Measurements from ENCODE around the gene TRAPPC4.
"Not testable (repeated sequence)": the region's sequence is repeated elsewhere in the genome, so short reads cannot be mapped to it uniquely, and the experiment has no call there.

Gene TRAPPC4

DNA sequence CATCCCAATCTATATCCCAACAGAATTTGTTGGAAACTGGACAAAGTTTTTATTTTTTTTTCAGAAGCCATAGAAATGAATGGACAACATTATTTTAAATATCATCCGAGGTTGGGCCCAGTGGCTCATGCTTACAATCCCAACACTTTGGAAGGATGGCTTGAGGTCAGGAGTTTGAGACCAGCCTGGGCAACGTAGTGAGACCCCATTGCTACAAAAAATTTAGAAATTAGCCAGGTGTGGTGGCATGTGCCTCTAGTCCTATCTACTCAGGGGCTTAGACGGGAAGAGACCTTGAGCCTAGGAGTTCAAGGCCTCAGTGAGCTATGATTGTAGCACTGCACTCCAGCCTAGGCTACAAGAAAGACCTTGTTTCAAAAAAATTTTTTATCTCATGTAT lies 16.2 kb downstream of the TRAPPC4 start:
- no peak for DNase-seq

DNA sequence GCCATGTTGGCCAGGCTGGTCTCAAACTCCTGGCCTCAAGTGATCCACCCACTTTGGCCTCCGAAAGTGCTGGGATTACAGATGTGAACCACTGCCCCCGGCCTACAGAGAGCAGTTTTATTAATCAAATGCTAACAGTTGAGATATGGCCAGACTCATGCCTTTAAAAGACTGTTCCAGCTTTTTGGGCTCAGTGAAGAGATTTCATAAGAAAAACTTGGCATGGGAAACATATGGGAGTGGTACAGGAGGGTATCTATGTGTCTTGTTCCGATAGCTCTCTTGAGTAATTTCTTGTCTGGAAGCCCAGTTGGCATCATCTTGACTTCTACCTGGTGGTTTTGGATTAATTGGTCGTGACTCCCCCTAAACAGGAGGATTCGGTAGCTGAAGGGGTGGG lies 20.3 kb downstream of the TRAPPC4 start:
- no peak for DNase-seq

DNA sequence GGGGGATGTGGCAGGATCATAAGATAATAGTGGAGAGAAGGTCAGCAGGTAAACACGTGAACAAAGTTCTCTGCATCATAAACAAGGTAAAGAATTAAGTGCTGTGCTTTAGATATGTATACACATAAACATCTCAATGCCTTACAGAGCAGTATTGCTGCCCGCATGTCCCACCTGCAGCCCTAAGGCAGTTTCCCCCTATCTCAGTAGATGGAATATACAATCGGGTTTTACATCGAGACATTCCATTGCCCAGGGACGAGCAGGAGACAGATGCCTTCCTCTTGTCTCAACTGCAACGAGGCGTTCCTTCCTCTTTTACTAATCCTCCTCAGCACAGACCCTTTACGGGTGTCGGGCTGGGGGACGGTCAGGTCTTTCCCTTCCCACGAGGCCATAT lies 20.9 kb downstream of the TRAPPC4 start:
- not testable (repeated sequence) for DNase-seq

DNA sequence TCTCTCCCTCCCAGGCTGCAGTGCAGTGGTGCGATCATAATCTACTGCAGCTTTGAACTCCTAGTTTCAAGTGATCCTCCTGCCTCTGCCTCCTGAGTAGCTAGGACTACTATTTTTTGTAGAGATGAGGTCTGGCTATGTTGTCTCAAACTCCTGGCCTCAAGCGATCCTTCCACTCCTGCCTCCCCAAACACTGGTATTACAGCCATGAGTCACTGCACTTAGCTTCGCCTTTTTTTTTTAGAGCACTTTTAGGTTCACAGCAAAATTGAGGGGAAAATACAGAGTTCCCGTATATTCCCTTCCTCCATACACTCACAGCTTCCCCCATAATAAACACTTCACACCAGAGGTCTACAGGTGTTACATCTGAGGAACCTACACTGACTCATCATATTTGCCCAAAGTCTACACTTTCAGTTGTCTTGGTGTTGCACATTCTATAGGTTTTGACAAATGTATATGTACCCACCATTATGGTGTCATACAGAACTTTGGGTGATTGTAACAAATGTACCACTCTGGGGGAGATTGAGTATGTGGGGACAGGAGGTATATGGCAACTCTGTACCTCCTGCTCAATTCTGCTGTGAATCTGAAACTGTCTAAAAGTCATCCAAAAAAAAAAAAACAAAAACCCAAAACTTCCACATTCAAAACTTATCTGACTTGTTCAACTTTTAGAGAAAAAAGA lies 23.4 kb downstream of the TRAPPC4 start:
- no peak for DNase-seq

DNA sequence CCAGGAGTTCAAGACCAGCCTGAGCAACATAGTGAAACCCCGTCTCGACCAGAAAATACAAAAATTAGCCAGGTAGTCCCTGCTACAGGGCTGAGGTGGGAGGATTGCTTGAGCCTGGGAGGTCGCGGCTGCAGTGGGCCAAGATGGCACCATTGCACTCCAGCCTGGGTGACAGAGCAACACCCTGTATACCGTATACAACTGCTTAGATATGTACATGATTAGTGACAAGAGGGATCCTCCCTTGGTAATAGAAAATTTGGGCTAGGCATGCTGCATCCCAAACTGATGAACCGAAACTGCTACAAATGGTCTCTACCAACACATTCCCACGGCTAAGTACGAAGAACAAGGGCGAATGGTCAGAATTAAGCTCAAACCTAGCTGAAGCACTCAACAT lies 24.4 kb downstream of the TRAPPC4 start:
- no peak for DNase-seq

DNA sequence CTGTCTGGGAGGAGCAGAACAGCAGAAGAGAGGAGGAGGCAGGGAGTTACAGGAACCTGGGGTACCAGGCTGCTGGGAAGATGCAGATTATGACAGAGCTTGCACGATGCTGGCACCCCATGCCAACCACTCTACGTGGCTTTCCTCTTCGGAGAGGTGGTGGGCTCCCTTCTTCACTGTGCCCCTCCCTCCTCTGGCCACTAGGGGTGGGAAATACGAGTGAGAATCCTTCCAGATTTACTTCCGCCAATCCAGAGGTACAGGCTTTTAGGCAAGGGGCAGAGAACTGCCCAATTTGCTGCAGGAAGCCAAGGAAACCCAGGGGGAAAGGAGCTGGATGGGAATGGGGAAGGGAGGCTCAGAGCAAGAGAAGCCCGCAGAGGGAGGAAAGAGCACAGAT lies 26.1 kb downstream of the TRAPPC4 start:
- no peak for DNase-seq

DNA sequence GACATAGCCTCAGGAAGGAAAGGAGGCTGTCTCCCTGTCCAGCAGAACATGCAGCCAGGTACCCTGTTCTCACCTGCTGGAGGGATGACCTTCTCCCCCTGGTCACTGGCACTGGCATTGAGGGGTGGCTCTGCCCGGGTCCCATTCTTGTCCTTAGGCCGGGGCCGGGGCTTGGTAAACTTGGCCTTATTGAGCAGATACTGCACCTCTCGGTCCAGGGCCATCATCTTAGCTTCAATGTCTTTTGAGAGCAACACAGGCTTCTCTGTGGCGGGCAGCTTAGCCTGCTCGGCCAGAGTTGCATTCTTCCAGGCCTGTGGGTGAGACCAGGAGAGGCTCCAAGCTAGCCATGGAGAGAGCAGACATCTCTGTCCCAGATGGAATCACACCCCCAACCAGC lies 27.9 kb downstream of the TRAPPC4 start:
- no peak for DNase-seq

DNA sequence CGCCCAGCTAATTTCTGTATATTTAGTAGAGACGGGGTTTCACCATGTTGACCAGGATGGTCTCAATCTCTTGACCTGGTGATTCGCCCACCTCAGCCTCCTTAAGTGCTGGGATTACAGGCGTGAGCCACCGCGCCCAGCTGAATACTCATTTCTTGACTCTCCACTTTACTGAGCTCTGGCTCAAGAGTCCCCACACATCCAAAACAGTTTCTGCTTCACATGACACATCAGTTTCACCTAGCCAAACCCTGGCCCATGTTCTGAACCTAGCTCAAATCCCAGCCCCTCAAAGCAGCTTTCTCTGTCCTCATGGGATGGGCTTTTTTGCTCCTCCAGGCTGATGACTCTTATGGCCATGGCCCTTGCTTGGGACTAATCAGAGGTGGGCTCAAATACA lies 28.6 kb downstream of the TRAPPC4 start:
- DNase-seq = no peak

DNA sequence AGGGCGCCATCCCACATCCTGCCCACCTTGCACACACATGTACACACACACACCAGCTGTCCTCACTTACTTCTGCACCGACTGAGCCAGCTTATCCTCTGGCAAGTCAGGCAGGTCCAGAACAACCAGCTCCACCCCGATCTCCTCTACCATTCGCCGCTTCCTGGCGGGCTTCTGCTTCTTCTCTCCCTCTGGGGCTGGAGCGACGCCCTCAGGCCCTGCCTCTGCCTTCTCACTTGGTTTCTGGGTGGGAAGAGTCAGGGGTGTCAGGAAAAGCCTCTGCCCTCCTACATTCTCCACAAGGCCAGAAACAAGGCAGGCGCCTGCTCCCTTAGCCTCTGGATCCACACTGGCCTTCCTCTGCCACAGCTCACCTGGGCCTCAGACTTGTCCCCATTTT lies 30.1 kb downstream of the TRAPPC4 start:
- no peak for DNase-seq

DNA sequence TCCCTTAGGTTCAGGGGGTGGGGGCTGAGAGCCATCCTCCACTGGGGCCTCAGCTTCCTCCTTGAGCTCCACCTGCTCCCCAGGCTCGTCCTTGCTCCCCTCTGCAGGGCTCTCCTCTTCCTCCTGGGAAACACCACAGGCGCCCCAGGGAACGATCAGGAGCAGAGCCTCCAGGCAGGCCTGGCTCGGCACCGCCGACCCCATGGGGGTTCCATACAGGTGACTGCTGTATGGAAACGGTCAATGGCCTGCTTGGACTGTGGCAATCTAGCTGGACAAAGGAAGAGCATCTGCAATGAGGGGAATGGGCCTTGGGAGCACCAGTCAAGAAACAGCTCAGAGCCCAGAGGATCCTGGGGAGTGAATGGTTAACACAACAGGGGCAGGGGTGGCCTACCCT lies 30.5 kb downstream of the TRAPPC4 start:
- no peak for DNase-seq

DNA sequence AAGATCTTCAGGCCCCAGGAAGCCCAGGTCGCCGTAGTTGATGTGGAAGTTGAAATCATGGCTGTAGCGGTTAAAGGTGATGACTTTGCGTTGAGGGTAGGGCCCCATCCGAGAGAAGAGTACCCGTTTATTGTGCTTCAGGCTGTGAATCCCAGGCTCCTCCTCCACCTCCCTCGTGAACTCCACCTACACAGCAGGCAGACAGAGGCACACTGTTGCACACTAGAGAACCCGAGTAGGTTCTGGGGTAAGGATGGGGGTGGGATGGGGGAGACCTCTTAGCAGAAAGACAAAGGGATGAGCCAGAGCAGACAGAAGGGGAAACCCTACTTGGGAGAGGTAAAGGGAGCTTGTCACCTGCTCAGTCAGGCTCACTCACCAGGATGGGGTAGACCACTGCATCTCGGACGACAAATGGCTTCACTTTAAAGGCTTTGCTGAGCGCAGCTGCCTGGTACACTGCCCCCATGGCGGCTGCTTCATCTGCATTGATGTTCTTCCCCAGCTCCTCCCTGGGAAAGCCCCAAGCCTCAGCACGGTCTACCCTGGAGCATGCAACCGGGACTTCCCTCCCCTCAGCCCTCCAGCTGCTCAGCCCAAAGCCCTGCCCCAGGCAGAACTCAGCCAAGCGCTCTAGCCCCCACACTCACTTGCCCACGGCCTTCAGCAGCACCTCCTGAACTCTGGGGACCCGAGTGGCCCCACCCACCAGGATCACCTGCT lies 33.0 kb downstream of the TRAPPC4 start:
- DNase-seq = no peak

DNA sequence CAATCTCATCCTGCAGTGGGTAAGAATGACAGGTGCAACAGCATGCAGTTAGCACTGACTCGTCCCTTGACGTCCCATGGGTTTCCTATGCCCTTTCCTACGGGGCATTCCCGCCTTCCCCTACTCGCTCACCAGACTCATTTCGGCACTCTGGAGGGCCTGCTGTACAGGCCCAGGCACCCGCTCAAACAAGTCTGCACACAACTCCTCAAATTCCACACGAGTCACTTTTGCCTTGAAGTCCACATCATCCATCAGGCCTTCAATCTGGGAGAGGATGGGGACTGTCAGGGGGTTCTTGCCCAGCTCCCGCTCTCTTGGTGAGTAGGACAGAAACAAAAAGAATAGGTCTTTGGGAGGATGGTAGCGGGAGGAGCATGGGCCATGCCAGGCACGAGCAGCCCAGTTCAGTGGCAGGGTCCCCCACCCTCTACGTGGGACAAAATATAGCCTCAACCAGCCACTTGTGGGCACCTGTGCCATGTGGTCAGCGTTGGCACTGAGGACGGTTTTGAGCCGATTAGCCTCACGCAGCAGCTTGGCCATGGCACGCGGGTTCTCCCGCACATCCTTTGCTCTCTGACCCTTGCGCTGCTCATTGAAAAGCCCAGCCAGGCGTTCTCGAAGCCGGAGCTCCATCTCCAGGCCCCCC lies 33.7 kb downstream of the TRAPPC4 start:
- DNase-seq = no peak

DNA sequence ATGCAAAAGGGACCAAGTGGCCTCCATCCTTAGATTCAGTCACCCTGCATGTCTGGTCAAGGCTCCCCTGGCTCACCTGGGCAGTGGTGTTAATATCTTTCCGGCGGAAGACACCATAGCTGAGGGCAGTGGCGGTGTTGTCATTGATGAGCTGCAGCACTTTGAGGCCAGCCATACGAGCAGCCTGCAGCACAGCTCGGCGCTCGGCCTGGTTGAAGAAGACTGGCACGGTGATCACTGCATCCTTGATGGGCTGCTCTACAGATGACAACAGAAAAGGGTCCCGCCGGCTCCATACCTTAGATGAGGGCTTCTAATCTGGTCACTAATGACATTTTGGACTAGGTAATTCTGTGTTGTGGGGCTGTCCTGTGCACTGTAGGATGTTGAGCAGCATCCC lies 35.9 kb downstream of the TRAPPC4 start:
- DNase-seq = no peak

DNA sequence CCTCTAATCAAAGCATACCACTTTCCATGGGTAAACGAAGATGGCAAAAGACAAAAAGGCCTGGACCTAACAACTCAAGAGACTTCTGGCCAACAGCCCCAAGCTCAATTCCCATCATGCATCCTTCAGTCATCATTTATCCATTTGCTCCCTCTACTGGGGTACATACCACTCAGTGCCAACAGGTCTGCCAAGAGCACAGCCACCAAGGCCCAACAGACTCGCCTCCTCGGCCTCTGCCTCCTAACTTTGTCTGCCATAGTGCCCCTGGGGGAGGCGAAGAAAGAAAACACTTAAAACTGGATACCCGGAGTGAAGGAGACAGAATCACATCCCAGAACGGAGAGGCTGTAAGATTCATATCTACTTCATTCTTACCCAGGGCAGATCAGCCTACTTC lies 37.3 kb downstream of the TRAPPC4 start:
- DNase-seq = no peak

DNA sequence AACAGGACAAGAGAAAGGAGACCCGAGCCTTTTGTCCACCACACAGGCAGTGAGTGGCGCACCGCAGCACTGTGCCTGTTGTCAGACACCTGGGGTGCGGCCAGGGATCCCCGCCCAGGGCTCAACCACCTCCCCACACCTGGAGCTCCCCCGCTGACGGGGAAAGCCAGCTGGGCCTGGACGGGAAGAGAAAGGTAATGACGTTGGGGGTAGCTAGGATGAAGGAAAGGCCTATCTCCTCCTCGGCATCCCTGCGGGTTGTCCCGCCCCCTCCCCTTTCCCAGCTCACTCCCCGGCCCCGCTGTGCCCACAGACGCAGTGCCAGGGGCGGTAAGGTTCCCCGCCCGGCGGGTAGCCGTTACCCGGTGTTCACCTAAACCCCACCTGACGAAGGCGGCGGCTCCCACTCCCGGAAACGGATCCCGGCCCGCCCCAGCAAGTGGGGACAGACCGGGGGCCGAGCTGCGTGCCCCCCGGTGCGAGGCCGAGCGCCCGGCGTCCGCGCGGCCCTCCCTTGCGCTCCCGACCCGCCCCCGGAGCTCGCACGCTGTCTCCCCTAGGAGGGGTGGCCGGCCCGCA lies 37.9 kb downstream of the TRAPPC4 start:
- peak; percentile 42 for DNase-seq

DNA sequence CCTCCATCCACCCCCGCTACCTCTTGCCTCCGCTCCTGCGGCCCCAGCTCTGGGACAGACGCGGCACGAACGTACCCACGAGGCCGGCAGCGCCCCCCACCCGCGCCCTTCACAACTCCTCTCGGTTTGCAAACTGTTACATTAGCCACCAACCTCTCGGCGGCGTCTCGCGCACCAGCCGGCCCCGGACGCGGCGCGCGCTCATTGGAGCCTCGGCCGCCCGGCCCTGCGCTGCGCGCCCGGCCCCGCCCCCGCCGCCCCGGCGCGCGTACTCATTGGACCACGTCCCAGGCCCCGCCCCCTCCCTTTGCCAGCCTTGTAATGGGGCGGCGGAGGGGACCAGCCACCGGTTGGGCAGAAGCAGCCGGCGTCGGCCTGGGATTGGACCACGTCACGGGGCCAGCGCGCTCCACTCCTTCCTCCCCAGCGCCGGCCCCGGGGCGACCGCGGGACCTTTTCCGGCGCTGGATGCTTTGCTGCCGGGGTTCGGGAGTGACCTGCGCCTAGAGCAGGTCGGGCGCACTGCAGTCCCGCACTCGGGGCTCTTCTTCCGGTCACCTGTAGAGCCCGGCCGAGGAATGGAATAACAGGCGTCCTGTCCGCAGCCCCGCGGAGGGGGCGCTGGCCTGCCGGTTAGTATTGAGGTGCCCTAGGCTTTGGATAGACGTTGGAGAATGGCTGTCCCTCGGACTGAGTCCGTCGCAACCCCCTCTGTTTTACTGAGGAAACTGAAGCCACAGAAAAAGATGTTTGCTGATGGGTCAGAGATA lies 38.6 kb downstream of the TRAPPC4 start, which contains the start of gene HYOU1:
Gene HYOU1 (minus strand): TSS at position 206 of the 770 bp plus-strand sequence. CDS start 1,045 bp downstream, outside the sequence.
- DNase-seq = peak; percentile 98

DNA sequence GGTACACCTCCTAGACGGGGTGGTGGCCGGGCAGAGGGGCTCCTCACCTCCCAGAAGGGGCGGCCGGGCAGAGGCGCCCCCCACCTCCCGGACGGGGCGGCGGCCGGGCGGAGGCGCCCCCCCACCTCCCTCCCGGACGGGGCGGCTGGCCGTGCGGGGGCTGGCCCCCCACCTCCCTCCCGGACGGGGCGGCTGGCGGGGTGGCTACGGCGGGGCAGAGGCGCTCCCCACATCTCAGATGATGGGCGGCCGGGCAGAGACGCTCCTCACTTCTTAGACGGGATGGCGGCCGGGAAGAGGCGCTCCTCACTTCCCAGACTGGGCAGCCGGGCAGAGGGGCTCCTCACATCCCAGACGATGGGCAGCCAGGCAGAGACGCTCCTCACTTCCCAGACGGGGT lies 40.6 kb downstream of the TRAPPC4 start:
- not testable (repeated sequence) for DNase-seq

DNA sequence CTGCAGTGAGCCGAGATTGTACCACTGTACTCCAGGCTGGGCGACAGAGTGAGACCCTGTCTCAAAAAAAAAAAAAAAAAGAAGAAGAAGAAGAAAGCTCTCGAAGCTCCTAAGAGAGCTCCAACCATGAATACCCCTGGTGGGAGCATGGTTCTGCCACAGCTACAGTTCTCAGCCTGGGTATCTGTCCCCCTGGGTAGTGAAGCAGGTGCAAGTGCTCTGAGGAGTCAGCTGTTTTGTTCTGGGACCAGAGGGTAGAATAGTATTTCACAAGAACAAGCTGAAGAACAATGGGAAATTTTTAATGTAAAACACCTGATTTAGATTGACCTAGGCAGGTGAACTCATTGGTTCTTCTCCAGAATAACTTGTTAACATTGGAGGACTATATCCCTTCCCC lies 42.7 kb downstream of the TRAPPC4 start:
- DNase-seq = no peak

DNA sequence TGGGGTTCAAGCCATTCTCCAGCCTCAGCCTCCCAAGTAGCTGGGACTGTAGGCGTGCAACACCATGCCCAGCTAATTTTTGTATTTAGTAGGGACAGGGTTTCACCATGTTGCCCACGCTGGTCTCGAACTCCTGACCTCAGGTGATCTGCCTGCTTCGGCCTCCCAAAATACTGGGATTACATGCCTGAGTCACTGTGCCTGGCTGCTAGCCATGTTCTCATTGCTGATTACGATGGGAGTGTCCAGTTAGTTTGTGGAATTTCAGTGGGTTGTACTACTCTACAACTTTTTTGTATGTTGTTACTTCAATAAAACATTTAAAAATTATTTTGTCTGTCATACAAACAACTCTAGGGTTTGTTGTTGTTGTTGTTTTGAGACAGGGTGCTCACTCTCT lies 44.2 kb downstream of the TRAPPC4 start:
- DNase-seq = no peak

DNA sequence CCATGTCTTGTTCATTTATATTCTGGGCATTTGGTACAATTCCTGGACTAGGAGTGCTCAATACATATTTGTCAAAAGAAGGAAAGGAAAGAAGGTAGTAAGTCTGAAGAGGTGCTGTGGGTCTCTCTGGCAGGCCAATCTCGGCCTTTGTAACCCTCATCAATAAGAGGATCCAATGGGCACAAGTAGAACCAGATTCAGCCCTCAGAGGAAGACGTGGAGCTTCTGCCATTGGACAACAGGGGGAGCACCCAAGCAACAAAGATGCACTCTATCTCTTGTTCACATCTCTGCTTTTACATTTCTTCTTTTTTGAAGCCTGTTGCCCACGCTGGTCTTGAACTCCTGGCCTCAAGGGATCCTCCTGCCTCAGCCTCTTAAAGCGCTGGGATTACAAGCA lies 46.8 kb downstream of the TRAPPC4 start:
- DNase-seq = peak; percentile 13

DNA sequence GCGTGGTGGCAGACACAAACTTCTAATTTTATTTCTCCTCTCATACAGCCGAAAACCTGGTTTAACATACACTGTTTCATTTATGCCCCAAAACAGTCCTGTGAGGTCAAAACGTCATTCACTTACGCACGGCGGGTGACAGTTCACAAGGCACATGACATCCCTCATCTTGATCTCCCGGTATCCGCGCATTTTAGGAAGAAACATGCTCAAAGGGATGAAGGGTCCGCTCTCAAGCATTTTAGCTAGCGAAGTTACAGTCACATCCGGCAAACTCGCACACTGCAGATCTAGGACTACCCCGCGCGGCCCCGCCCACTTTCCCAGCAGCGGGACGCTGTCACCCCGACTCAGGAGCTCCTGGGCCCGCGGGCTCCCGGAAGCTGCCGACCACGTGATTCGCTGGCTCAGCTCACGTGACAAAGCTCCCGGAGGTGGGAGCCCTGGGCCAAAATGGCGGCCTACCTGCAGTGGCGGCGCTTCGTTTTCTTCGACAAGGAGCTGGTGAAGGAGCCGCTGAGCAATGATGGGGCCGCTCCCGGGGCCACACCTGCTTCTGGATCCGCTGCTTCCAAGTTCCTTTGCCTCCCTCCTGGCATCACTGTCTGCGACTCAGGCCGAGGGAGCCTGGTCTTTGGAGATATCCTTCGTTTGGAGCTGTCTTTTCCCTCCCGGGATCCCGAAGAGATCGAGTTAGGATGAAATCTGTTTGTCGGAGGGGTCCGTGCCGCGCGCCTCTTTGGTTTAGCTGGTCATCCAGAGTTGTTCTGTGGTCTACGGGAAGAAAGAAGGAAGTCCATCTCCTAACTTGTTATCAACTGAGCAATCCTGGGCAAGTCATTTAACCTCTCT lies 49.0 kb downstream of the TRAPPC4 start, which contains the start of gene VPS11:
Gene VPS11 (plus strand): TSS at position 448 of the 852 bp plus-strand sequence. CDS start 6 bp downstream, at position 454.
- DNase-seq = peak; percentile 98

Data from T-helper 9 cell (primary cell).